A549 (cell line): Measurements from ENCODE around the gene SLC9B1.

ENCODE experiments used
- BHLHE40 ChIP-seq: IDR thresholded peaks from 2 replicates; pipeline ENCODE4 v1.6.1; 2012; ENCODE audit warnings: low read depth, low read length, inconsistent platforms
- EHMT2 ChIP-seq: fragments of 200-600 bp; sonication (generic); IDR thresholded peaks from 2 replicates; pipeline ENCODE4 v1.6.1; 2016; ENCODE audit warnings: antibody characterized with exemption, low read depth, mild to moderate bottlenecking, moderate library complexity
- EP300 ChIP-seq, 2 experiments: fragments of >200 bp; sonication (Bioruptor Twin); formaldehyde crosslinking; IDR thresholded peaks; 2 replicates in 1 of 2; 3 replicates in 1 of 2; pipeline ENCODE4 v1.6.1; 2016 to 2017
- HDAC2 ChIP-seq: fragments of 200-600 bp; sonication (generic); IDR thresholded peaks from 2 replicates; pipeline ENCODE4 v1.6.1; 2016
- NR3C1 ChIP-seq: fragments of >200 bp; sonication (Bioruptor Twin); formaldehyde crosslinking; IDR thresholded peaks from 3 replicates; pipeline ENCODE4 v1.6.1; 2017
- POLR2A ChIP-seq: IDR thresholded peaks from 2 replicates; pipeline ENCODE4 v1.6.1; 2012; ENCODE audit warnings: mild to moderate bottlenecking, low read length
- RFX5 ChIP-seq: fragments of 450-650 bp; IDR thresholded peaks from 2 replicates; pipeline ENCODE4 v1.7.1; 2014; ENCODE audit warnings: antibody characterized with exemption, mild to moderate bottlenecking, moderate library complexity
- RNF2 ChIP-seq: fragments of 200-600 bp; sonication (generic); IDR thresholded peaks from 2 replicates; pipeline ENCODE4 v1.6.1; 2016; ENCODE audit warnings: low read depth, mild to moderate bottlenecking, antibody characterized with exemption, moderate library complexity, borderline replicate concordance
- TF ChIP-seq, protein P1 (sequence below): fragments of >200 bp; sonication (Bioruptor Twin); formaldehyde crosslinking; IDR thresholded peaks from 3 replicates; pipeline ENCODE4 v1.5.1; 2016
- TF ChIP-seq, protein P2 (sequence below): fragments of 200-600 bp; sonication (generic); IDR thresholded peaks from 2 replicates; pipeline ENCODE4 v1.6.1; 2016; ENCODE audit warnings: antibody characterized with exemption, mild to moderate bottlenecking, moderate library complexity

DNA sequence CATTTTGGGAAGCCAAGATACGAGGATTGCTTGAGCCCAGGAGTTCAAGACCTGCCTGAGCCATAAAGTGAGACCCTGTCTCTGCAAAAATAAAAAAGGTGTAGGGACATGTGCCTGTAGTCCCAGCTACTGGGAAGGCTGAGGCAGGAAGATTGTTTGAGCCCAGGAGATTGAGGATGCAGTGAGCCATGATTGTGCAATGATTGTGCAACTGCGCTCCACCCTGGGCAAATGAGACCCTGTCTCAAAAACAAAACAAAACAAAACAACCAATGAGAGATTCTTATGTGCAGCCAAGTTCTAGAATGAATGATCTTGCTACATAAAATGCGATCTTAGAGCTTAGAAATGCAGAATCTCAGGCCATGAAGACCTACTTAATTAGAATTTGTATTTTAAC is 34.5 kb upstream of the SLC9B1 start:
- TF ChIP-seq EHMT2 (no peak), POLR2A (no peak), RNF2 (no peak), BHLHE40 (no peak), NR3C1 (no peak), EP300 (IDR thresholded peaks at IDR 0.05) (no peak), RFX5 (no peak), HDAC2 (no peak)
- TF ChIP-seq, protein P1, sequence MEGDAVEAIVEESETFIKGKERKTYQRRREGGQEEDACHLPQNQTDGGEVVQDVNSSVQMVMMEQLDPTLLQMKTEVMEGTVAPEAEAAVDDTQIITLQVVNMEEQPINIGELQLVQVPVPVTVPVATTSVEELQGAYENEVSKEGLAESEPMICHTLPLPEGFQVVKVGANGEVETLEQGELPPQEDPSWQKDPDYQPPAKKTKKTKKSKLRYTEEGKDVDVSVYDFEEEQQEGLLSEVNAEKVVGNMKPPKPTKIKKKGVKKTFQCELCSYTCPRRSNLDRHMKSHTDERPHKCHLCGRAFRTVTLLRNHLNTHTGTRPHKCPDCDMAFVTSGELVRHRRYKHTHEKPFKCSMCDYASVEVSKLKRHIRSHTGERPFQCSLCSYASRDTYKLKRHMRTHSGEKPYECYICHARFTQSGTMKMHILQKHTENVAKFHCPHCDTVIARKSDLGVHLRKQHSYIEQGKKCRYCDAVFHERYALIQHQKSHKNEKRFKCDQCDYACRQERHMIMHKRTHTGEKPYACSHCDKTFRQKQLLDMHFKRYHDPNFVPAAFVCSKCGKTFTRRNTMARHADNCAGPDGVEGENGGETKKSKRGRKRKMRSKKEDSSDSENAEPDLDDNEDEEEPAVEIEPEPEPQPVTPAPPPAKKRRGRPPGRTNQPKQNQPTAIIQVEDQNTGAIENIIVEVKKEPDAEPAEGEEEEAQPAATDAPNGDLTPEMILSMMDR = no peak
- TF ChIP-seq, protein P2, sequence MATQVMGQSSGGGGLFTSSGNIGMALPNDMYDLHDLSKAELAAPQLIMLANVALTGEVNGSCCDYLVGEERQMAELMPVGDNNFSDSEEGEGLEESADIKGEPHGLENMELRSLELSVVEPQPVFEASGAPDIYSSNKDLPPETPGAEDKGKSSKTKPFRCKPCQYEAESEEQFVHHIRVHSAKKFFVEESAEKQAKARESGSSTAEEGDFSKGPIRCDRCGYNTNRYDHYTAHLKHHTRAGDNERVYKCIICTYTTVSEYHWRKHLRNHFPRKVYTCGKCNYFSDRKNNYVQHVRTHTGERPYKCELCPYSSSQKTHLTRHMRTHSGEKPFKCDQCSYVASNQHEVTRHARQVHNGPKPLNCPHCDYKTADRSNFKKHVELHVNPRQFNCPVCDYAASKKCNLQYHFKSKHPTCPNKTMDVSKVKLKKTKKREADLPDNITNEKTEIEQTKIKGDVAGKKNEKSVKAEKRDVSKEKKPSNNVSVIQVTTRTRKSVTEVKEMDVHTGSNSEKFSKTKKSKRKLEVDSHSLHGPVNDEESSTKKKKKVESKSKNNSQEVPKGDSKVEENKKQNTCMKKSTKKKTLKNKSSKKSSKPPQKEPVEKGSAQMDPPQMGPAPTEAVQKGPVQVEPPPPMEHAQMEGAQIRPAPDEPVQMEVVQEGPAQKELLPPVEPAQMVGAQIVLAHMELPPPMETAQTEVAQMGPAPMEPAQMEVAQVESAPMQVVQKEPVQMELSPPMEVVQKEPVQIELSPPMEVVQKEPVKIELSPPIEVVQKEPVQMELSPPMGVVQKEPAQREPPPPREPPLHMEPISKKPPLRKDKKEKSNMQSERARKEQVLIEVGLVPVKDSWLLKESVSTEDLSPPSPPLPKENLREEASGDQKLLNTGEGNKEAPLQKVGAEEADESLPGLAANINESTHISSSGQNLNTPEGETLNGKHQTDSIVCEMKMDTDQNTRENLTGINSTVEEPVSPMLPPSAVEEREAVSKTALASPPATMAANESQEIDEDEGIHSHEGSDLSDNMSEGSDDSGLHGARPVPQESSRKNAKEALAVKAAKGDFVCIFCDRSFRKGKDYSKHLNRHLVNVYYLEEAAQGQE = no peak
